Heart right ventricle (tissue), 16 donors: ENCODE data around the gene MICAL3. TPM values are rescaled to one million over a fixed set of nuclear protein-coding genes. Genes with fewer than 3 reads are reported as not detected.
"Not testable (repeated sequence)": the region's sequence is repeated elsewhere in the genome, so short reads cannot be mapped to it uniquely, and the experiment has no call there.

Experiments
- ATAC-seq, 8 donors: fragments of 200-7000 bp; cut with Tn5 transposase; one replicate each; pipeline ENCODE4 v1.9.1; 2020; ENCODE audit warnings: mild to moderate bottlenecking in 8 of 8, moderate library complexity in 8 of 8, moderate number of reproducible peaks in 1 of 8
- DNase-seq, 2 donors: peaks; one replicate each; pipeline ENCODE4 v3.0.0-alpha.2; 2020
- H3K27ac ChIP-seq, 10 donors: fragments of 200-600 bp; sonication (generic) in 2 of 10; one replicate each; pipeline versions ENCODE4 v1.5.0 to v1.8.0; 2020 to 2022; ENCODE audit warnings: mild to moderate bottlenecking in 3 of 10
- H3K27me3 ChIP-seq, 7 donors: fragments of 200-600 bp; one replicate each; pipeline ENCODE4 v1.8.0; 2021 to 2022; ENCODE audit warnings: mild to moderate bottlenecking in 2 of 7
- H3K36me3 ChIP-seq, 9 donors: fragments of 200-600 bp; sonication (generic) in 1 of 9; one replicate each; pipeline versions ENCODE4 v1.5.0 to v1.8.0; 2020 to 2022; ENCODE audit warnings: mild to moderate bottlenecking in 2 of 9
- H3K4me1 ChIP-seq, 9 donors: fragments of 200-600 bp; sonication (generic) in 1 of 9; one replicate each; pipeline versions ENCODE4 v1.5.0 to v1.8.0; 2020 to 2022; ENCODE audit warnings: mild to moderate bottlenecking in 4 of 9
- H3K4me3 ChIP-seq, 10 donors: fragments of 200-600 bp; sonication (generic) in 2 of 10; one replicate each; pipeline versions ENCODE4 v1.5.0 to v1.8.0; 2020 to 2022; ENCODE audit warnings: mild to moderate bottlenecking in 7 of 10, moderate library complexity in 2 of 10
- H3K9me3 ChIP-seq, 11 donors: fragments of 200-600 bp in 10 of 11; sonication (generic) in 2 of 11; one replicate each; pipeline versions ENCODE4 v1.5.0 to v1.8.0; 2013 to 2022; ENCODE audit warnings: mild to moderate bottlenecking in 2 of 11, control low read depth in 1 of 11, moderate library complexity in 1 of 11
- CTCF ChIP-seq, 9 donors: fragments of 200-600 bp; sonication (generic) in 2 of 9; IDR thresholded peaks; one replicate each; pipeline versions ENCODE4 v1.5.0 to v1.8.0; 2021 to 2022; ENCODE audit warnings: antibody characterized with exemption in 9 of 9, mild to moderate bottlenecking in 5 of 9, moderate library complexity in 1 of 9
- WGBS, 2 donors: extraction: QIAGEN DNeasy Blood & Tissue Kit; methylation state at CpG; one replicate each; pipeline ENCODE4 v1.1.7; 2013; ENCODE audit warnings: inconsistent platforms in 1 of 2; 5-methylcytosine and 5-hydroxymethylcytosine counted together
- intact Hi-C, 10 donors: fragments of 100-400 bp; cut with DNase I; formaldehyde crosslinking; loops; one replicate each; pipeline versions ENCODE4 v1.11.1 to v1.14.2; 2022
- polyA plus RNA-seq, 2 donors: library from polyadenylated mRNA; stranded (reverse); fragments of 200-250 nt; gene quantifications; one replicate each; pipeline ENCODE4 v1.2.3, GENCODE V29; 2013
- total RNA-seq, 10 donors: library from RNA; stranded (reverse); fragmentation: NEBNext Ultra II Directional in 3 of 10; extraction: Animal tissue kit (Norgen Biotek cat#: 25700) in 3 of 10; gene quantifications; one replicate each; pipeline versions ENCODE4 v1.2.1 to v1.2.4, GENCODE V29; 2021 to 2023
- donor health status: Arrhythmogenic right ventricular cardiomyopathy.
- donor health status: ischemic (EF 13 %, LVEDD 7.1; RV severe dilation, severe dysfunction).
- donor health status: healthy with polysubstance abuse.
- donor health status: DM: no; HTN: yes; CAD: no.
- donor health status: DM: no; HTN: no; CAD: no.
- donor health status: ischemic (EF 25% LVEDD 6.9; RV normal size, moderate dysfunction).
- donor health status: ischemic (EF 25% LVEDD 5.7; RV mildly dilated, moderate dysfunction).
- donor health status: healthy.
- donor health status: DM: yes; HTN: yes; CAD: no.
- donor health status: Ischemic cardiomyopathy.
- donor health status: ischemic (EF 35%, LVEDD 5.7; RV mildly dilated, moderate dysfunction).
- donor health status: nonischemic (EF 11% LVEDD 7.7; RV severe dilation, severe dysfunction).
- donor health status: DM: yes; HTN: yes; CAD: no.
- donor health status: PGD.
- donor health status: ischemic (EF 29% LVEDD 5.4; RV normal size, mild dysfunction).
- donor health status: nonischemic (EF 23%, LVEDD 6.1; RV moderate dilation, normal function).

The MICAL3 gene
- total and polyA plus RNA-seq, 12 donors: 13.2 to 137 (median 109) TPM

GRCh38 chr22:18056161-18056666 is 31.9 kb upstream of the MICAL3 start:
- intact Hi-C loops: no loop called here
- DNase-seq: no peak
- H3K27ac ChIP-seq: peak overlapping the region in 7 of 10 donors; percentile 0 to 53 (median 22)
- H3K27me3 ChIP-seq: no peaks in the 10 kb centered on the region
- peak in 7 of 8 donors; percentile 28 to 58 (median 50) for ATAC-seq
- no peaks in the 10 kb centered on the region for H3K9me3 ChIP-seq
- no peak overlapping the region for H3K4me3 ChIP-seq
- no peak for TF ChIP-seq CTCF (IDR thresholded peaks at IDR 0.05)
- WGBS, 2 donors: 67 to 77% methylated on average over 4 of the region's 4 CpGs
- peaks cover 9 to 43% (median 20%) of the 10 kb centered on the region in 9 donors for H3K4me1 ChIP-seq
- no peaks in the 10 kb centered on the region for H3K36me3 ChIP-seq

- ATAC-seq (peak in 1 of 8 donors; percentile 7), DNase-seq (no peak)
- H3K9me3 ChIP-seq: no peaks in the 10 kb centered on the region
- H3K4me3 ChIP-seq: no peak overlapping the region
- no peak for TF ChIP-seq CTCF (IDR thresholded peaks at IDR 0.05)
- intact Hi-C loops: no loop called here
- WGBS, 2 donors: 77 to 78% methylated on average over 7 of the region's 7 CpGs
- peak overlapping the region in 7 of 10 donors; percentile 0 to 53 (median 22) for H3K27ac ChIP-seq
- no peaks in the 10 kb centered on the region for H3K36me3 ChIP-seq
- H3K27me3 ChIP-seq: no peaks in the 10 kb centered on the region
- H3K4me1 ChIP-seq: peaks cover 9 to 37% (median 20%) of the 10 kb centered on the region in 9 donors
Observed at GRCh38 chr22:18055619-18056160, 31.3 kb upstream of the MICAL3 start.

GRCh38 chr22:18053216-18053946 is 29.0 kb upstream of the MICAL3 start:
- H3K4me3 ChIP-seq, H3K27ac ChIP-seq, DNase-seq, intact Hi-C loops, ATAC-seq, H3K36me3 ChIP-seq, H3K9me3 ChIP-seq: not testable (repeated sequence)
- 93 to 94% methylated on average over 27 to 46 of the region's 49 CpGs for WGBS, 2 donors
- peaks cover 9 to 28% (median 20%) of the 10 kb centered on the region in 9 donors for H3K4me1 ChIP-seq
- peaks cover 0 to 11% (median 0%) of the 10 kb centered on the region in 7 donors for H3K27me3 ChIP-seq

- H3K36me3 ChIP-seq, H3K9me3 ChIP-seq, H3K4me3 ChIP-seq, intact Hi-C loops, H3K4me1 ChIP-seq, H3K27ac ChIP-seq, DNase-seq, ATAC-seq: not testable (repeated sequence)
- peaks cover 0 to 16% (median 0%) of the 10 kb centered on the region in 7 donors for H3K27me3 ChIP-seq
- 82 to 86% methylated on average over 12 of the region's 12 CpGs for WGBS, 2 donors
Observed at GRCh38 chr22:18051113-18051512, 26.8 kb upstream of the MICAL3 start.

- DNase-seq: no peak
- H3K4me1 ChIP-seq: peaks cover under 1 to 6% (median 3%) of the 10 kb centered on the region in 9 donors
- WGBS, 2 donors: 81% methylated on average over 5 of the region's 5 CpGs
- H3K36me3 ChIP-seq: no peaks in the 10 kb centered on the region
- no peak for TF ChIP-seq CTCF (IDR thresholded peaks at IDR 0.05)
- intact Hi-C loops: no loop called here
- H3K27ac ChIP-seq: no peak overlapping the region
- no peak for ATAC-seq
- no peaks in the 10 kb centered on the region for H3K9me3 ChIP-seq
- H3K4me3 ChIP-seq: no peak overlapping the region
- H3K27me3 ChIP-seq: peaks cover 0 to 16% (median 0%) of the 10 kb centered on the region in 7 donors
Observed at GRCh38 chr22:18050065-18050464, 25.7 kb upstream of the MICAL3 start.
